BLaER1 (cell line): ENCODE data around the gene MS4A18.
"Not testable (repeated sequence)": the region's sequence is repeated elsewhere in the genome, so short reads cannot be mapped to it uniquely, and the experiment has no call there.

Source experiments
- H3K27ac ChIP-seq: shearing (Covaris generic); formaldehyde crosslinking; 2 replicates; pipeline ENCODE4 v1.8.1; 2022
- H3K27me3 ChIP-seq: shearing (Covaris generic); formaldehyde crosslinking; 2 replicates; pipeline ENCODE4 v1.8.1; 2022
- H3K36me3 ChIP-seq: shearing (Covaris generic); formaldehyde crosslinking; 2 replicates; pipeline ENCODE4 v1.8.1; 2022
- H3K4me1 ChIP-seq: shearing (Covaris generic); formaldehyde crosslinking; 2 replicates; pipeline ENCODE4 v1.8.1; 2022
- H3K4me2 ChIP-seq: shearing (Covaris generic); formaldehyde crosslinking; 2 replicates; pipeline ENCODE4 v1.8.1; 2022
- H3K4me3 ChIP-seq: shearing (Covaris generic); formaldehyde crosslinking; 2 replicates; pipeline ENCODE4 v1.8.1; 2022
- H3K9ac ChIP-seq: shearing (Covaris generic); formaldehyde crosslinking; 2 replicates; pipeline ENCODE4 v1.8.1; 2022
- H3K9me3 ChIP-seq: shearing (Covaris generic); formaldehyde crosslinking; 2 replicates; pipeline ENCODE4 v1.8.1; 2022
- H4K20me1 ChIP-seq: shearing (Covaris generic); formaldehyde crosslinking; 2 replicates; pipeline ENCODE4 v1.8.1; 2022
- Cebpa-rat ChIP-seq: shearing (Covaris generic); IDR thresholded peaks from 2 replicates; pipeline ENCODE4 v1.8.1; 2022

Gene MS4A18

DNA sequence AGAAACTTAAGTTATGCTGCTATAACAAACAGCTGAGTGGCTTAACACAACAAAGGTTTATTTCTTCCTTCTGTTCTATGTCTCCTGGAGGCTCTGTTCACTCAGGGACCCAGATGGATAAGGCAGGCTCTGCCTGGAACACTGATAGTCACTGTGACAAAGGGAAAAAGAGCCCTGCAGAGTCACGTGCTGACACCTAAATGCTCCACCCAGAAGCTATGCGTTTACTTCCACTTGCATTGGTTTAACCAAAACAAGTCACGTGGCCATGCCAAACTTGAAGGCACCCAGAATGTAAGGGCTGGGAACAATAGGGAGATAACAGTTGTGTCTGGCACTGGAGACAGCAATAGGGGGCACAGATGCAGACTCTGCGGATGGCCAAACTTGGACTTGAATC is 28.8 kb downstream of the MS4A18 start:
- no peak for TF ChIP-seq Cebpa-rat
- no peak overlapping the region for H3K4me2 ChIP-seq
- H3K27me3 ChIP-seq = no peaks in the 10 kb centered on the region
- no peaks in the 10 kb centered on the region for H3K9me3 ChIP-seq
- no peaks in the 10 kb centered on the region for H4K20me1 ChIP-seq
- H3K27ac ChIP-seq = no peak overlapping the region
- no peak overlapping the region for H3K4me3 ChIP-seq
- peaks cover 9% of the 10 kb centered on the region for H3K4me1 ChIP-seq
- no peaks in the 10 kb centered on the region for H3K36me3 ChIP-seq
- no peak overlapping the region for H3K9ac ChIP-seq

DNA sequence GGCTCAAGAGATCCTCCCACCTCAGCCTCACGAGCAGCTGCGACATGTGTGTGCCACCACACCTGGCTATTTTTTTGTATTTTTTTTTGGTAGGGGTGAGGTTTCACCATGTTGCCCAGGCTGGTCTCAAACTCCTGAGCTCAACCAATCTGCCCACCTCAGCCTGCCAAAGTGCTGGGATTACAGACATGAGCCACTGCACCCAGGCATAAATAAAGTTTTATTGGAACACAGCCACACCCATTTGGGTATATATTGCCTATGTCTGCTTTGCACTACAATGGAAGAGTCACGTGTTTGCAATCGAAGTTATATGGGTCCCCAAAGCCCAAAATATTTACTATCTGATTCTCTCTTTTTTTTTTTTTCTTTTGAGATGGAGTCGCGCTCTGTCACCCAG is 30.4 kb downstream of the MS4A18 start:
- Histone ChIP-seq H3K9me3 (no peaks in the 10 kb centered on the region), H3K4me3 (no peak overlapping the region), H3K4me2 (no peak overlapping the region), H3K9ac (no peak overlapping the region), H4K20me1 (no peaks in the 10 kb centered on the region), H3K27ac (no peak overlapping the region), H3K36me3 (no peaks in the 10 kb centered on the region), H3K4me1 (peaks cover 12% of the 10 kb centered on the region), H3K27me3 (no peaks in the 10 kb centered on the region)
- TF ChIP-seq Cebpa-rat = no peak

DNA sequence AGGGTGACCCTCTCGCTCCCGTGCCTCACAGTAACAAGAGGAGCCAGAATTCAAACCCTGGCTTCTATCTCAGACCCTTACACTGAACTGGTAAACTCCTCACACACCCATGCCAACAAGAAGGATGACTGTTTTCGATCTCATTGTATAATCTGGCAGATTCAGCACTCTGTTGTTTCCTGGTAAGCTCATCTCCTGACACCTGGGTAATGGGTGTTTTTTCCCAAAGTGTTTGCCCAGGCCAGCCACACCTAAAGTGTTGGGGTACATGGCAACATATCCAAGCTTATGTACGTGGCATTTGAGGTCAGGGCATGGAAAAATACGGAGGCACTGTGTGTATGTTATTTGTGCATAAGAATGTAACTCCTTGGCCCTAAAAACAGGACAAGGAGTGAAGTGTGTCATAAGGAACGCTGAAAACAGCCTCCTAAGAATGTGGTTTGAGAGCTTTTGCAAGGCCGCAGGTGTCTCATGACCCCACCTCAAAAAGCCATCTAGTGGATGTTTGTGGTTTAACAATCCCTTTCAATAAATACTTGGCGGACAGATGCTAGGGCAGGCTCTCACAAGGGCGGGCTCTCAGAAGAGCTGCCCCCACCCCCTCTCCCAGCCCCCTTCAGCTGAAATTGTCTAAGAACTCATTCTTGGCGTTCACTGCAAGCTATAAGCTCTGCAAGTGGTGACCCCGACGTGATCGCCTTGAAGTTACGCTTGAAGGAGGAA is 31.9 kb downstream of the MS4A18 start, which contains the start of gene MS4A15:
MS4A15 (plus strand) TSS at position 561 of the 726 bp plus-strand sequence. CDS start 6,867 bp downstream, outside the sequence.
- Histone ChIP-seq H3K4me2 (no peak within 1 kb of the TSS), H3K4me3 (no peak within 1 kb of the TSS), H3K9ac (no peak within 1 kb of the TSS), H4K20me1 (no peaks in the 10 kb centered on the region), H3K9me3 (no peaks in the 10 kb centered on the region), H3K36me3 (no peaks in the 10 kb centered on the region), H3K27ac (no peak within 1 kb of the TSS), H3K27me3 (no peaks in the 10 kb centered on the region), H3K4me1 (peaks cover 17% of the 10 kb centered on the region)
- no peak for TF ChIP-seq Cebpa-rat

DNA sequence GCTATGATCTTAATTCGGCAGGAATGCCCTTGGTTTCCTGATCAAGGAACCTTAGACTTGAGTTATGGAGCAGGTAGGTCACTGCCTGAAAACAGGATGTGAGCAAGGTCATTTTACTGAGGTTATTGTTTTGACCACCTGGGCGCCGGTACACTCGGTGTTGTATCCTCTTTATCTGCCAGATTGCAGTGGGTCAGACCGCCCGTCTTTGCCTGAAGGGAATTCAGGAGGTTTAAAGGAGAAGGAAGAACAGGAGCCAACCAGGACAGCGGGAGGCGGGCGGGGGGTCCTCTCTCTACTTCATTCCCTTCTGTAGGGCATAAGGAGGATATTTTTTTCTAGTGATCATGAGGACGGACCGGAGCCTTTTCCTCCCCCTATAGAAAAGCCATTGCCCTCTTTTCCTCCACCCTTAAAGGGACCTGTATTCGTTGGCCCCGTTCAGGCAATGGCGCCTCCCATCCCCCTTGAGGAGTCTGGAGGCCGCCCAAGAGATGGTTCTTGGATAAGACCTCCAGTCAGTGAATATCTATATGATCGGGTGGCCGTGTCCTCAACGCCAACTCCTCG is 32.8 kb downstream of the MS4A18 start:
- TF ChIP-seq Cebpa-rat = no peak
- Histone ChIP-seq H3K36me3 (no peaks in the 10 kb centered on the region), H3K9me3 (no peaks in the 10 kb centered on the region), H3K4me2 (no peak overlapping the region), H3K27me3 (no peaks in the 10 kb centered on the region), H3K27ac (no peak overlapping the region), H4K20me1 (no peaks in the 10 kb centered on the region), H3K4me1 (peaks cover 17% of the 10 kb centered on the region), H3K4me3 (no peak overlapping the region), H3K9ac (no peak overlapping the region)

DNA sequence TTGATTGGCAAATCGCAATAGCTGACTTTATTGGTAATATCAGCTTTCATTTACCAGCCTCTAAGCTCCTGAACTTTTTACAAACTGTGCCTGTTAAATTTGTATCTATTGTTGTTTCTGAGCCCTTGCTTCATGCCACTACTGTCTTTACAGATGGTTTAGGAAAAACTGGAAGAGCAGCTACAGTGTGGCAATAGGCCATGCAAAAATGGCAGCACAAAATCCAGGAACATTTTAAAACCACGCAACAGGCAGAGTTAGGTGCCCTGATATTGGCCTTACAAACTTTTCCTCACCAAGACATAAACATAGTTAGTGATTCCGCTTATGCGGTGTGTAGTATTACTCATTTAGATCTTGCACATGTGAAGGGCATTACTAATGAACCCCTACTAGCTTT is 34.2 kb downstream of the MS4A18 start:
- peak overlapping the region; percentile 73; the same call in 1 of the 2 replicates for H3K4me2 ChIP-seq
- not testable (repeated sequence) for H3K27me3 ChIP-seq

DNA sequence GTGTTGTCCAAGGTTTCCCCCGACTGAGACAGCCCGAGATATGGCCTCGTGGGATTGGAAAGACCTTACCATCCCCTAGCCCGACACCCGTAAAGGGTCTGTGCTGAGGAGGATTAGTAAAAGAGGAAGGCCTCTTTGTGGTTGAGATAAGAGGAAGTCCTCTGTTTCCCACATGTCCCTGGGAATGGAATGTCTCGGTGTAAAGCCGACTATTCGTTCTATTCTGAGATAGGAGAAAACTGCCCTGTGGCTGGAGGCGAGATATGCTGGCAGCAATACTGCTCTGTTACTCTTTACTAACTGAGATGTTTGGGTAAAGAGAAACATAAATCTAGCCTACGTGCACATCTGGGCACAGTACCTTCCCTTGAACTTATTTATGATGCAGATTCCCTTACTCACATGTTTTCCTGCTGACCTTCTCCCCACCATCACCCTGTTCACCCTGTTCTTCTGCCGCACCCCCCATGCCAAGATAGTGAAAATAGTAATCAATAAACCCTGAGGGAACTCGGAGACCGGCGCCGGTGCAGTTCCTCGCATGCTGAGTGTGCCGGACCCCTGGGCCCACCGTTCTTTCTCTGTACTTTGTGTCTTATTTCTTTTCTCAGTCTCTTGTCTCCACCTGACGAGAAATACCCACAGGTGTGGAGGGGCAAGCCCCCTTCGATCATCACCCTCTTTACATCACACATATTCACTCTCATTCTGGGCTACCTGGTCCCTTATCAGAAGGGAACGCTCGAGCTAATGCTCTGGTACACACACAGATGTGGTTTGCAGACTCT is 35.1 kb downstream of the MS4A18 start:
- not testable (repeated sequence) for H3K9me3 ChIP-seq, H4K20me1 ChIP-seq, H3K4me3 ChIP-seq, H3K27ac ChIP-seq, H3K27me3 ChIP-seq, H3K9ac ChIP-seq, H3K36me3 ChIP-seq
- Histone ChIP-seq H3K4me2 (peak overlapping the region; percentile 73), H3K4me1 (peaks cover 30% of the 10 kb centered on the region)

More for the DNA sequence above, 34.2 kb downstream of the MS4A18 start:
- not testable (repeated sequence) for H3K27ac ChIP-seq, H4K20me1 ChIP-seq, H3K4me3 ChIP-seq, H3K36me3 ChIP-seq, H3K9me3 ChIP-seq, H3K9ac ChIP-seq
- H3K4me1 ChIP-seq = peaks cover 28% of the 10 kb centered on the region

DNA sequence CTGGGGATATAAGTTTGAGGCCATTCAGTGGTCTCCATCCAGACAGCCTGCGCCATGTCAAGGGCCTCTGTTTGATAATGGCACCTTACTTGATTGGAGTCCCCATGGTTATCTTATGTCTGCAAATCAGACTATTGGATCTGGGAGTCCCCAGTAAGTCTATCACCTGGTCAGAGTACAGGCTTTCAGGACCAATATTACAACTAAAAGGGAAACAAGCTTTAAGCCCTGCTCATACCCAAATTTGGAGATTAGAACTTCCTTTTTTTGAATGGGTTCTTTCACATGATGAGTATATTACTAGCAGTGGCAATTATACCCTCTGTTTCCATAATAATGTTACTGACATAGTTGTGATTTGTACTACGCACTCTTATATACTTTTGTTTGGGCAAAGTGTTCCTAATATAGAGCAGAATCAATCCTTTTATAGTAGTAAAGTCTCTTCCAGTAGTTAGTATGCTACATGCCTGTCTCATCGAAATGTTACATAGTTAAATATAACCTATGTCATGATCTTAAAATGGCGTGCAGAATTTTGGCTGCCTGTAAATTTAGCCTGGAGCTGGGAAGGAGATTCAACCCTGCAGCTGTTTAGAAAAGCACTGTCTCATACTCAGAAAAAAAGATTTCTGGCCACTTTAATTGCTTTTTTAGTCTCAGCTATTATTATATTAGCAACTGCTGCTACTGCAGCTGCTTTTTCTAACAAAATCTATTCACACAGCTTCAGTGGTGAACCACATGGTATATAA is 37.1 kb downstream of the MS4A18 start:
- TF ChIP-seq Cebpa-rat = no peak
- H3K9ac ChIP-seq = no peak overlapping the region
- no peak overlapping the region for H3K4me3 ChIP-seq
- no peaks in the 10 kb centered on the region for H3K36me3 ChIP-seq
- no peaks in the 10 kb centered on the region for H3K27me3 ChIP-seq
- H3K4me2 ChIP-seq = no peak overlapping the region
- no peak overlapping the region for H3K27ac ChIP-seq
- H3K9me3 ChIP-seq = no peaks in the 10 kb centered on the region
- H4K20me1 ChIP-seq = no peaks in the 10 kb centered on the region
- H3K4me1 ChIP-seq = peaks cover 34% of the 10 kb centered on the region

DNA sequence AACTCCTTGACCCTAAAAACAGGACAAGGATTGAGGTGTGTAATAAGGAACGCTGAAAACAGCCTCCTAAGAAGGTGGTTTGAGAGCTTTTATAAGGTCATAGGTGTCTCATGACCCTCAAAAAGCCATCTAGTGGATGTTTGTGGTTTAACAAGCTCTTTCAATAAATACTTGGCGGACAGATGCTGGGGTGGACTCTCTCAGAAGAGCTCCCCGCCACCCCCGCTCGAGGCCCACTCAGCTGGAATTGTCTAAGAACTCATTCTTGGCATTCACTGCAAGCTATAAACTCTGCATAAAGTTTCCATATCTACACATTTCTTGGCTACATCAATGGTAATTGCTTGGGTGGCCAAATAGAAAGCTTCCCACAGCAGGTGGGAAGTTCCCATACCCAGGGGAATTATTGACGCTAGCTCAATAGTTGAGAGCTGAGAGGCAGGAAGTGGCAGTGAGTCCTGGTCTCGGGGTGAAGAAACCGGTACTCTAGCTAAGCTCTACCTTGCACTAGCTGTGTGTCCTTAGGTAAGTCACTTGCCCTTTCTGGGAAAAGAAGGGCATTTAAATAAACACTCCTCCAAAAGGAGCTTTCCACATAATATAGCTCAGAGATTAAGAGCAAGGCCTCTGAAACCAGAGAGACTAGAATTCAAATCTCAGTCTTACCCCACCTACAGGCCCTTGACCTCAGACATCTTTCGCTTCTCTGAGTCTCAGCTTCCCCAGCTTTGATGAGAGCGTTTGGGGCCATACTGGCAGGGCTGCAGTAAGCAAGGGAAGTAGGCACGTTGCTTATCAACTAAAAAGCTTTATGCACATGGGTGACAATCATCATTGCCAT is 38.6 kb downstream of the MS4A18 start:
- H3K27me3 ChIP-seq = no peaks in the 10 kb centered on the region
- H3K4me2 ChIP-seq = peak overlapping the region; percentile 33
- H3K9me3 ChIP-seq = no peaks in the 10 kb centered on the region
- H3K4me3 ChIP-seq = no peak overlapping the region
- H4K20me1 ChIP-seq = no peaks in the 10 kb centered on the region
- peaks cover 34% of the 10 kb centered on the region for H3K4me1 ChIP-seq
- H3K27ac ChIP-seq = no peak overlapping the region
- no peaks in the 10 kb centered on the region for H3K36me3 ChIP-seq
- no peak overlapping the region for H3K9ac ChIP-seq
- TF ChIP-seq Cebpa-rat = no peak

DNA sequence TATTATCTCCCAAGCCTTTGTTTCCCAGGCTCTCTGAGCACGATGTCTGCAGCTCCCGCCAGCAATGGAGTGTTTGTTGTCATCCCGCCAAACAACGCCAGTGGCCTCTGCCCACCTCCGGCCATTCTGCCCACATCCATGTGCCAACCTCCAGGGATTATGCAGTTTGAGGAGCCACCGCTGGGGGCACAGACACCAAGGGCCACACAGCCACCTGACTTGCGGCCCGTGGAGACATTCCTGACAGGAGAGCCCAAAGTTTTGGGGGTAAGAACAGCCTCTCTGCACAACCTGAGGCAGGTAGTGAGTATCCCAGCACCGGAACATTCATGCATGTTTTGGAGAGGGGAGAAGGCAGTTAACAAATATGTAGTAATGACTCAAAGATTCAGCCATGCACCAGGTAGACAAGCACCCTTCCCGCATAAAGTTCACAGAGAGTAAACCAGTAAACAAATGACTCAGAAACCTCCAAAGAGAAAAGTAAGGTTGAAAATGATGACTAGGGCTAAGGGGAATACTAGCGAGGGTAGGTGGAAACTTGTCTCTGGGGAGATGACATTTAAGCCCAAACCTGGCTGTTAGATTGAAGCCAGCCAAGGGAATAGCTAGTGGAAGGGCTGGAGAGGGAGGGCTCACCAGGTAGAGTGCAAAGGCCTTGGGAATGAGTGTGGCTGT is 39.3 kb downstream of the MS4A18 start:
- H4K20me1 ChIP-seq = no peaks in the 10 kb centered on the region
- no peaks in the 10 kb centered on the region for H3K27me3 ChIP-seq
- no peaks in the 10 kb centered on the region for H3K9me3 ChIP-seq
- no peak overlapping the region for H3K4me2 ChIP-seq
- peaks cover 33% of the 10 kb centered on the region for H3K4me1 ChIP-seq
- H3K36me3 ChIP-seq = no peaks in the 10 kb centered on the region
- no peak overlapping the region for H3K4me3 ChIP-seq
- no peak overlapping the region for H3K9ac ChIP-seq
- H3K27ac ChIP-seq = no peak overlapping the region
- no peak for TF ChIP-seq Cebpa-rat
